Esophagus muscularis mucosa (tissue), 4 donors: ENCODE data around the gene RPS6KC1. TPM values are rescaled to one million over a fixed set of nuclear protein-coding genes. Genes with fewer than 3 reads are reported as not detected.

Source experiments
- DNase-seq: peaks from one replicate; pipeline ENCODE4 v3.0.0-alpha.2; 2017; ENCODE audit errors: extremely low spot score
- H3K27ac ChIP-seq, 4 donors: fragments of 200-600 bp; sonication (generic); replicated peaks in 1 of 4; 1 replicate in 3 of 4; 2 replicates in 1 of 4; pipeline ENCODE4 v1.5.1; 2016 to 2019; ENCODE audit warnings: mild to moderate bottlenecking in 1 of 4
- H3K27me3 ChIP-seq, 4 donors: fragments of 200-600 bp; sonication (generic); one replicate each; pipeline versions ENCODE4 v1.5.1 to v1.6.0; 2016 to 2019
- H3K36me3 ChIP-seq, 4 donors: fragments of 200-600 bp; sonication (generic); one replicate each; pipeline ENCODE4 v1.5.1; 2016 to 2019
- H3K4me1 ChIP-seq, 4 donors: fragments of 200-600 bp; sonication (generic); one replicate each; pipeline ENCODE4 v1.5.1; 2016 to 2019
- H3K4me3 ChIP-seq, 4 donors: fragments of 200-600 bp; sonication (generic); 1 replicate in 2 of 4; 2 replicates in 2 of 4; pipeline ENCODE4 v1.5.1; 2016 to 2019; ENCODE audit warnings: mild to moderate bottlenecking in 4 of 4, moderate library complexity in 1 of 4
- H3K9me3 ChIP-seq, 4 donors: fragments of 200-600 bp; sonication (generic); 1 replicate in 3 of 4; 2 replicates in 1 of 4; pipeline ENCODE4 v1.5.1; 2016 to 2019
- EP300 ChIP-seq: sonication (generic); formaldehyde crosslinking; IDR thresholded peaks from one replicate; pipeline ENCODE4 v1.6.1; 2017; ENCODE audit warnings: antibody characterized with exemption
- POLR2A ChIP-seq: fragments of 450-650 bp; IDR thresholded peaks from one replicate; pipeline ENCODE4 v1.6.1; 2017; ENCODE audit warnings: antibody characterized with exemption, moderate library complexity, mild to moderate bottlenecking, low read depth
- POLR2AphosphoS5 ChIP-seq, 2 donors: sonication (generic); formaldehyde crosslinking; IDR thresholded peaks; one replicate each; pipeline ENCODE4 v1.6.1; 2017; ENCODE audit warnings: antibody characterized with exemption in 2 of 2
- WGBS: methylation state at CpG from one replicate; pipeline ENCODE4 v1.1.5; 2018; 5-methylcytosine and 5-hydroxymethylcytosine counted together
- intact Hi-C: fragments of 100-400 bp; cut with DNase I; formaldehyde crosslinking; loops from one replicate; pipeline ENCODE4 v1.15.1; 2023
- total RNA-seq, 4 donors: library from RNA; depleted of rRNA; stranded (reverse); fragments of >200 nt; gene quantifications; one replicate each; pipeline versions ENCODE4 v1.1.0 to v1.2.1, GENCODE V29; 2016
- TF ChIP-seq, protein P1 (sequence below), 3 experiments: fragments of 200-600 bp in 2 of 3; fragments of 450-650 bp in 1 of 3; sonication (generic) in 2 of 3; IDR thresholded peaks; one replicate each; pipeline ENCODE4 v1.5.1; 2017 to 2019; ENCODE audit warnings: antibody characterized with exemption in 3 of 3, mild to moderate bottlenecking in 2 of 3, moderate library complexity in 1 of 3

The RPS6KC1 gene
- total RNA-seq, 4 donors from 2014 or later = 21.0 to 26.8 (median 23.8) TPM

DNA sequence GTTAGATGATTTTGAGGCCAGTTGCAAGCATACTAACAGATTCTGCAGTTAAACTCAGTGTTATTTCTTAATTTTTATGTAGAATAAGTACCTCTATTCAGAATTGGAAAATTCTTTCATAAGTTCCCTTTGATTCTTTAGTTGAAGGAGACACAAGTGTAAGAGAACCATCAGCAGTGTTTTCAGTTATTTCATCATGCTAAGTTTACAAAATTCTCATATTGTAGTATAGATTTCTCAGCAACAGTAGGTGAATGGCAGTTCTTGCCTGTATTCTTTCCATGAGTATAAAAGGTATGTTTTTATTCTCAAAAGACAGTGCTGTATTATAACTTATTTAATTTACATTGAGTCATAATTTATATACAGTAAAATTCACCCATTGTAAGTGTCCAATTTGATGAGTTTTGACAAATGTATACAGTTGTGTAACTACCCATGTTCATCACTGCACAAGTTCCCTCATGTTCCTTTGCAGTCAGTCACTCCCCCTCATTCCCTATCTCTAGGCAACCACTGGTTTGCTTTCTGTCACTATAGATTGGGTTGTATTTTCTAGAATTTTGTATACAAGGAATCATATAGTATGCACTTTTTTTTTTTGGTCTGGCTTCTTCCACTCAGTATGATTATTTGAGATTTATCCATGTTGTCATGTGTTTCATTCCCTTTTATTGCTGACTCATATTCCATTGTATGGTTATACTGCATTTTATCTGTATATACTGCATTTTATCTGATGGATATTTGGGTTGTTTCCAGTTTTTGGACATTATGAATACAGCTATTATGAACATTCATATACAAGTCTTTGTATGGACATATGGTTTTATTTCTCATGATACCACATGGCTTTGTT lies 3.9 kb downstream of the RPS6KC1 start:
- H3K9me3 ChIP-seq = peaks cover 0 to 3% (median 0%) of the 10 kb centered on the region in 4 donors
- intact Hi-C loops = no loop called here
- TF ChIP-seq EP300 = no peak
- TF ChIP-seq POLR2AphosphoS5 (IDR thresholded peaks at IDR 0.05) = no peak
- TF ChIP-seq, protein P1, sequence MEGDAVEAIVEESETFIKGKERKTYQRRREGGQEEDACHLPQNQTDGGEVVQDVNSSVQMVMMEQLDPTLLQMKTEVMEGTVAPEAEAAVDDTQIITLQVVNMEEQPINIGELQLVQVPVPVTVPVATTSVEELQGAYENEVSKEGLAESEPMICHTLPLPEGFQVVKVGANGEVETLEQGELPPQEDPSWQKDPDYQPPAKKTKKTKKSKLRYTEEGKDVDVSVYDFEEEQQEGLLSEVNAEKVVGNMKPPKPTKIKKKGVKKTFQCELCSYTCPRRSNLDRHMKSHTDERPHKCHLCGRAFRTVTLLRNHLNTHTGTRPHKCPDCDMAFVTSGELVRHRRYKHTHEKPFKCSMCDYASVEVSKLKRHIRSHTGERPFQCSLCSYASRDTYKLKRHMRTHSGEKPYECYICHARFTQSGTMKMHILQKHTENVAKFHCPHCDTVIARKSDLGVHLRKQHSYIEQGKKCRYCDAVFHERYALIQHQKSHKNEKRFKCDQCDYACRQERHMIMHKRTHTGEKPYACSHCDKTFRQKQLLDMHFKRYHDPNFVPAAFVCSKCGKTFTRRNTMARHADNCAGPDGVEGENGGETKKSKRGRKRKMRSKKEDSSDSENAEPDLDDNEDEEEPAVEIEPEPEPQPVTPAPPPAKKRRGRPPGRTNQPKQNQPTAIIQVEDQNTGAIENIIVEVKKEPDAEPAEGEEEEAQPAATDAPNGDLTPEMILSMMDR (IDR thresholded peaks at IDR 0.05) = no peak
- no peak for TF ChIP-seq POLR2A

GRCh38 chr1:213055767-213056166 lies 4.7 kb downstream of the RPS6KC1 start:
- 79% methylated on average over 3 of the region's 3 CpGs for WGBS
- no peak for TF ChIP-seq POLR2A
- TF ChIP-seq, protein P1 (IDR thresholded peaks at IDR 0.05) = no peak
- no peaks in the 10 kb centered on the region for H3K27me3 ChIP-seq

More for the DNA sequence above, 3.9 kb downstream of the RPS6KC1 start:
- Histone ChIP-seq H3K4me3 (no peak overlapping the region), H3K27me3 (no peaks in the 10 kb centered on the region), H3K27ac (no peak overlapping the region), H3K4me1 (peaks cover 15 to 27% (median 23%) of the 10 kb centered on the region in 4 donors), H3K36me3 (no peaks in the 10 kb centered on the region)
- DNase-seq = no peak

DNA sequence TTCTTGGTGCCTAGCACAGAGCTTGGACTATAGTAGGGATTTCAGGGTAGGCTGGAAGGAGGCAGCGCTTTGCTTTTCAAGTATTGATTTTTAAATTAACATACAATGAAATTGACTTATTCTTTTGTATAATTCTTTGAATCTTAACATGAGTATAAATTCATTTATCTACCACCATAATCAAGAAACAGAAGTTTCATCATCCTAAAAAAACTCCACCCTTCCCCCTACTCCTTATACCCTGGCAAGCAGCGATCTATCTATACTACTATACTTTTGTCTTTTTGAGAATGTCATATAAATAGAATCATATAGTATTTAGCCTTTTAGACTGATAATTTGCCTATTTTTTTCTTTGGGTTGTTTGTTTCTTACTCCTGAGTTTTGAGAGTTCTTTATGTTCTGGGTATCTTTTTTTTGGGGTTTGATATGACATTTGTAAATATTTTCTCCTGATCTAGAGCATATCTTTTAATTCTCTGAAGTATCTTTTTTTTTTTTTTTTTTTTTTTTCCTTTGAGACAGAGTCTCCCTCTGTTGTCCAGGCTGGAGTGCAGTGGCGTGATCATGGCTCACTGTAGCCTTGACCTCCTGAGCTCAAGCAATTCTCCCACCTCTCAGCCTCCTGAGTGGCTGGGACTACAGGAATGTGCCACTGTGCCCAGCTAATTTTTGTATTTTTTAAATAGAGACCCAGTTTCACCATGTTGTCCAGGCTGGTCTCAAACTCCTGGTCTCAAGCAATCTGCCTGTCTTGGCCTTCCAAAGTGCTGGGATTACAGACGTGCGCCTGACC lies 6.4 kb downstream of the RPS6KC1 start:
- 83% methylated on average over 5 of the region's 5 CpGs for WGBS
- no peak for TF ChIP-seq POLR2AphosphoS5 (IDR thresholded peaks at IDR 0.05)
- no peak for TF ChIP-seq POLR2A
- TF ChIP-seq EP300 = no peak
- TF ChIP-seq, protein P1 (IDR thresholded peaks at IDR 0.05) = no peak
- intact Hi-C loops = no loop called here

More at GRCh38 chr1:213055767-213056166, 4.7 kb downstream of the RPS6KC1 start:
- Histone ChIP-seq H3K4me3 (no peak overlapping the region), H3K27ac (no peak overlapping the region), H3K36me3 (no peaks in the 10 kb centered on the region), H3K4me1 (peaks cover 10 to 20% (median 17%) of the 10 kb centered on the region in 4 donors), H3K9me3 (peaks cover 0 to 3% (median 0%) of the 10 kb centered on the region in 4 donors)
- no peak for DNase-seq
- intact Hi-C loops = no loop called here

GRCh38 chr1:213060836-213061235 lies 9.8 kb downstream of the RPS6KC1 start:
- no peaks in the 10 kb centered on the region for H3K27me3 ChIP-seq
- TF ChIP-seq POLR2AphosphoS5 (IDR thresholded peaks at IDR 0.05) (no peak), EP300 (no peak)
- no peak for DNase-seq
- WGBS = 95% methylated on average over 2 of the region's 2 CpGs
- H3K36me3 ChIP-seq = no peaks in the 10 kb centered on the region
- no peak overlapping the region for H3K4me3 ChIP-seq
- intact Hi-C loops = no loop called here
- H3K4me1 ChIP-seq = no peaks in the 10 kb centered on the region
- peaks cover 0 to 3% (median 0%) of the 10 kb centered on the region in 4 donors for H3K9me3 ChIP-seq
- no peak overlapping the region for H3K27ac ChIP-seq

More for the DNA sequence above, 6.4 kb downstream of the RPS6KC1 start:
- no peaks in the 10 kb centered on the region for H3K36me3 ChIP-seq
- H3K9me3 ChIP-seq = peaks cover 0 to 3% (median 0%) of the 10 kb centered on the region in 4 donors
- no peak overlapping the region for H3K27ac ChIP-seq
- H3K27me3 ChIP-seq = no peaks in the 10 kb centered on the region
- peaks cover 5 to 11% (median 8%) of the 10 kb centered on the region in 4 donors for H3K4me1 ChIP-seq
- no peak for DNase-seq
- H3K4me3 ChIP-seq = no peak overlapping the region

DNA sequence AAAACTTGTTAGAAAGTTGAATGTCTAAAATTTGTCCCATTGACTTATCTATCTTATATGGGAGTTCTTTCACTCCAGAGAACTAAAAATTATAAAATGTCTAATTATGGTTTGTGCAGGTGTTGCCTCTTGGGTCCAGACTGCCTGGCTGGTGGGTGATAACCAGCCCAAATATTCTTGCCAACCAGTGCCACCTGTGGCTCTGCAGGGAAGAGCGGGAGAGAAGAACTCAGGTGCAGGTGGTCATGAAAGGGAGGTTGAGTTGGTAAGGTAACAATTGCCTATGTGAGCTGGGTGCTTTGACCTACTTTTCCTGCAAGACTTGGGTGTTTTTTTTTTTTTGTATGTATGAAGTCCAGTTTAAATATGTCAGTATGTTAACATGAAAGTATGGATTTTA lies 10.2 kb downstream of the RPS6KC1 start:
- no peak for DNase-seq
- Histone ChIP-seq H3K27ac (no peak overlapping the region), H3K27me3 (no peaks in the 10 kb centered on the region), H3K36me3 (no peaks in the 10 kb centered on the region), H3K4me3 (no peak overlapping the region), H3K9me3 (peaks cover 0 to 3% (median 0%) of the 10 kb centered on the region in 4 donors), H3K4me1 (no peaks in the 10 kb centered on the region)
- intact Hi-C loops = no loop called here
- TF ChIP-seq, protein P1 (IDR thresholded peaks at IDR 0.05) = no peak
- 96% methylated on average over 1 of the region's 1 CpG for WGBS
